Panc1 (cell line): ENCODE results near the gene MGMT.

Source experiments
- CTCF ChIP-seq: fragments of 450-650 bp; IDR thresholded peaks from 2 replicates; pipeline ENCODE4 v1.5.1; 2017; ENCODE audit warnings: mild to moderate bottlenecking
- REST ChIP-seq, 2 experiments: IDR thresholded peaks; 2 replicates each; pipeline ENCODE4 v1.6.1; 2011 to 2012; ENCODE audit warnings: low read depth in 2 of 2, control low read depth in 1 of 2, low read length in 1 of 2, mild to moderate bottlenecking in 1 of 2, moderate library complexity in 1 of 2; ENCODE audit not compliant: insufficient read depth in 1 of 2

- no peak for TF ChIP-seq REST (IDR thresholded peaks at IDR 0.05; ENCODE audit: insufficient read depth in 1 of 2, low read depth in 2 of 2, low read length in 1 of 2)
- TF ChIP-seq CTCF: no peak
These were observed 165.0 kb downstream of the MGMT start for GRCh38 chr10:129631870-129632623.
